ENCODE data around the gene MYO7A. TPM values are rescaled to one million over a fixed set of nuclear protein-coding genes. Genes with fewer than 3 reads are reported as not detected.

MYO7A gene
- total and polyA plus RNA-seq, 2 of the 4 experiments (the other 2 are of a cell fraction): 0.02 TPM; not detected in 1

GRCh38 chr11:77259641-77260040 lies 131.6 kb downstream of the MYO7A start:
- ChIA-PET CTCF (no interaction called here), POLR2A (ENCODE audit: unreplicated experiment) (no interaction called here)
- Histone ChIP-seq H2BK120ac (ENCODE audit: low read depth, low read length) (no peak overlapping the region), H2AFZ (replicated peaks; ENCODE audit: low read length, poor library complexity) (no peak overlapping the region), H3K4me1 (ENCODE audit: control insufficient read depth, insufficient read depth, low read length) (peaks cover 6% of the 10 kb centered on the region), H3K27me3 (ENCODE audit: control insufficient read depth, insufficient read depth, low read length) (no peaks in the 10 kb centered on the region), H3K4ac (ENCODE audit: low read depth, low read length) (no peak overlapping the region), H2AK9ac (replicated peaks; ENCODE audit: low read depth, low read length, poor library complexity) (no peak overlapping the region), H4K5ac (ENCODE audit: low read depth, low read length) (no peak overlapping the region), H3K14ac (replicated peaks; ENCODE audit: low read depth, low read length) (no peak overlapping the region), H3K23ac (ENCODE audit: low read depth, low read length) (no peak overlapping the region), H3K36me3 (ENCODE audit: control insufficient read depth, insufficient read depth, low read length) (no peaks in the 10 kb centered on the region), H3K9me1 (ENCODE audit: insufficient read depth, low read length) (no peaks in the 10 kb centered on the region), H3K4me3 (ENCODE audit: insufficient read depth, low read depth, low read length) (no peak overlapping the region), H4K20me1 (ENCODE audit: insufficient read depth, low read length) (no peaks in the 10 kb centered on the region), H2AK5ac (ENCODE audit: low read depth, low read length) (no peak overlapping the region), H2BK20ac (ENCODE audit: low read depth, low read length) (no peak overlapping the region), H2BK5ac (ENCODE audit: low read depth, low read length, poor library complexity, severe bottlenecking) (no peak overlapping the region), H3K27ac (ENCODE audit: insufficient read depth, low read length) (no peak overlapping the region), H3K18ac (ENCODE audit: low read depth, low read length) (no peak overlapping the region), H4K8ac (ENCODE audit: low read depth in 2 of 2, low read length in 2 of 2) (no peak overlapping the region), H3K9me3 (ENCODE audit: control insufficient read depth, insufficient read depth, low read length) (peaks cover 14% of the 10 kb centered on the region; the same call in 1 of the 2 replicates), H3K56ac (ENCODE audit: extremely low read depth, insufficient read depth, low read length) (no peak overlapping the region), H3K4me2 (ENCODE audit: low read depth, low read length) (peak overlapping the region; percentile 40; the same call in 1 of the 2 replicates), H2BK15ac (ENCODE audit: low read depth, low read length) (no peak overlapping the region), H3K79me1 (ENCODE audit: low read depth in 1 of 2, low read length in 2 of 2) (no peaks in the 10 kb centered on the region), H4K91ac (ENCODE audit: insufficient read depth, low read depth, low read length) (no peak overlapping the region), H3K9ac (ENCODE audit: low read depth, low read length) (no peak overlapping the region)
- intact Hi-C loops (cut with micrococcal nuclease): no loop called here
- dilution Hi-C loops (cut with HindIII; ENCODE audit: low sequenced_read_pairs, unreplicated experiment): no loop called here
- ATAC-seq (ENCODE audit: low read depth) (peak; percentile 94), DNase-seq (peak; percentile 68)
- in situ Hi-C loops (cut with MboI; ENCODE audit: low sequenced_read_pairs): no loop called here
- WGBS, 2 experiments (ENCODE audit: extremely low coverage in 2 of 2, insufficient read length in 1 of 2): no CpG with 5 or more reads among the region's 2 CpGs
- TF ChIP-seq MXI1 (IDR thresholded peaks at IDR 0.05; ENCODE audit: borderline replicate concordance, low read depth, low read length) (no peak), MAZ (IDR thresholded peaks at IDR 0.05; ENCODE audit: borderline replicate concordance, low read depth, low read length) (no peak), ELK1 (IDR thresholded peaks at IDR 0.05; ENCODE audit: borderline replicate concordance, low read depth, low read length) (no peak), CHD1 (IDR thresholded peaks at IDR 0.05; ENCODE audit: low read depth, low read length) (no peak), MAFK (IDR thresholded peaks at IDR 0.05; ENCODE audit: low read depth, low read length) (no peak), CTCF (conservative IDR thresholded peaks at IDR 0.05; ENCODE audit: low read depth, low read length) (no peak), USF2 (IDR thresholded peaks at IDR 0.05; ENCODE audit: low read depth, low read length) (no peak), POLR2A (IDR thresholded peaks at IDR 0.05; ENCODE audit: low read depth, low read length) (no peak), BHLHE40 (IDR thresholded peaks at IDR 0.05; ENCODE audit: low read depth, low read length) (no peak)
- no TSS peak for BruUV-seq (replicated peaks)
